Measurements from ENCODE around the gene OR10H1.
"Not testable (repeated sequence)": the region's sequence is repeated elsewhere in the genome, so short reads cannot be mapped to it uniquely, and the experiment has no call there.

The OR10H1 gene, protein sequence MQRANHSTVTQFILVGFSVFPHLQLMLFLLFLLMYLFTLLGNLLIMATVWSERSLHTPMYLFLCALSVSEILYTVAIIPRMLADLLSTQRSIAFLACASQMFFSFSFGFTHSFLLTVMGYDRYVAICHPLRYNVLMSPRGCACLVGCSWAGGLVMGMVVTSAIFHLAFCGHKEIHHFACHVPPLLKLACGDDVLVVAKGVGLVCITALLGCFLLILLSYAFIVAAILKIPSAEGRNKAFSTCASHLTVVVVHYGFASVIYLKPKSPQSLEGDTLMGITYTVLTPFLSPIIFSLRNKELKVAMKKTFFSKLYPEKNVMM

DNA sequence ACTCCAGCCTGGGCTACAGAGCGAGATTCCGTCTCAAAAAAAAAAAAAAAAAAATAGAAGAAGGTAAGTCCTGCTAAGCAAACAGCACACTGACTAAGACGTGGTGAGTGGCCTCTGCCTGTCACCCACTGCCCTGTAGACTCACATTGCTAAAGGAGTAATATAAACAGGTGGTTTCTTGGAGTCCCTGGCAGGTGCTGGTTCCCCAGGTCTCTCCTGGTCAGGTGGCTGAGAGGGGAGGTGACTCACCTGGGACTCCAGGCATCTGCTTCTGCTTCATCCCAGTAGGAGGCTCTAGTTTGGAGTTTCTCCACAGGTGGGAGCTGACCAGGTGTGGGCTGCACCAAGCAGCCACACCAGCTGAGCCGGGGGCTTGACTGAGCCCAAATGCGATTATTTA is at the start of gene OR10H1:
OR10H1 (minus strand) TSS at position 359 of the 400 bp plus-strand sequence. CDS start 7,627 bp downstream, outside the sequence.
- DNase-seq: no peak

DNA sequence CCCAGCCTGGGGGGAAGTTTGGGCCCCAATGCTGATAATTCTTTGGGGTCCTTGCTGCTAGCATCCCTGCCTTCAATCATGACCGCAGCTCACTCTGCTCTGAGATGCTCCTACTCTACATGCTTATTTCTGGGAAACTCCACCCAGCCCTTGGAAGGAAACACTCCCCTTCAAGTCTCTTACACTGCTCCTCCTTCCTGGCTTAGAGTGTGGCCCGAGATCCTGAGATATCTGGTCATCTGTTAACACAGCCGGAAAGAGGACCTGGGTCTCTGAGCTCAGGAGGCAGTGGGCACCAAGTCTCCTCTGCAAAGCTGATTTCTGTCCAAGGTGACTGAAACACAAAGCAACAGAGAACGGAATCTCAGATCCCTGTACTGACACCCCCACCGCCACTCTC is 49.4 kb upstream of the OR10H1 start:
- DNase-seq: no peak

DNA sequence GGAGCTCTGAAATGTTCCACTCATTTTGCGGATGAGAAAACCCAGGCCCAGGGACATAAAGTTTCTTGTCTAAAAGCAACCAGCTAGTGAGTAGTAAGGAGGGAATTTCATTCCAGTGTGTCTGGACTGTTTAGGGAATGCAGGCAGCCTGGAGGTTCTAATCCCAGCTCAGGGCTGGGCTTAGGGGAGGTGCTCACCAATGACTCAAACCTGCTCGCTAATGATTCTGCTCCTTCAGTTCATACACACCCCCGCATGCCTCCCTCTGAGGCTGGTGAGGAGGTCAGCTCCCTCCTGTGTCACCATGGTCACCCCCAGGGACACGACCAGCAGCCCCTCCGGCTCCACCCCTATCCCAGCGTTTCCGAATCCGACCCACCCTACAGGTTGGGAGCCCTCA is 47.8 kb upstream of the OR10H1 start:
- no peak for DNase-seq

GRCh38 chr19:15862444-15862843 is 47.0 kb upstream of the OR10H1 start:
- DNase-seq: no peak

- no peak for DNase-seq
These were observed 45.1 kb upstream of the OR10H1 start for GRCh38 chr19:15860522-15860921.

GRCh38 chr19:15859187-15859586 is 43.7 kb upstream of the OR10H1 start:
- no peak for DNase-seq

DNA sequence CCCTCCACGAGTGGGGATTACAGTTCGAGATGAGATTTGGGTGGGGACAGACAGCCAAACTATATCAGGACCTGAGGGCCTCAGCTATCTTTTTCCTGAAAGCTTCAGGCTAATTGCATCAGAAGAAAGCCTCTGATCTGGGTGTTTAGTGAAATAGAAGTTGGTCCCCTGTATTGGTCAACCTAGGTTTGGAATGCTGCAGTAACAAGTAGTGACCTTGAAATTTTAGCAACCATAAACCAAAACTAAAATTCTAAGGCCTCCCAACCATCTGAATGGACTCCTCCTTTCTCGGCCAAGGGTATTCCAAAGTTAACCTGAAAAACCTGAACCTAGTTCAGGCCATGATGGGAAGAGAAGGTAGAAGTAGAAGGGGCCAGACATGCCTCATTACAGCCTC is 34.9 kb upstream of the OR10H1 start:
- DNase-seq: no peak

DNA sequence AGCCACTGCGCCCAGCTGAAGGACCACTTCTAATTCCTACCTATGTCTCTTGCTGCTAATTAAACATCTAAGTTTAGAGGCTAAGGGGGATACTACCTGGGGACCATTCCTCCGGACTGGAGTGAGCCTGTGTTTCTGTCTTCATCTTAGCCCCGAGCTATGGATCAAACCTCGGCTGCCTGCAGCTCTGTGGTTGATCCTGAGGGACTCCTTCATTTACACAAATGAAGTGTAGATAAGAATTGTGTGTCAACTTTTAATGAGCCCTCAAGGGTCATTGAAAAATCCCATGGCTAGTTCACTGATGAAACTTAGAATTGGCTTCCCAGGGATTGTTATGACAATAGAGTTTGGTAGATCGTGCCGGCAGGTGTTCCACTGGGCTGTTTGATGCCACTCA is 31.5 kb upstream of the OR10H1 start:
- DNase-seq: no peak

DNA sequence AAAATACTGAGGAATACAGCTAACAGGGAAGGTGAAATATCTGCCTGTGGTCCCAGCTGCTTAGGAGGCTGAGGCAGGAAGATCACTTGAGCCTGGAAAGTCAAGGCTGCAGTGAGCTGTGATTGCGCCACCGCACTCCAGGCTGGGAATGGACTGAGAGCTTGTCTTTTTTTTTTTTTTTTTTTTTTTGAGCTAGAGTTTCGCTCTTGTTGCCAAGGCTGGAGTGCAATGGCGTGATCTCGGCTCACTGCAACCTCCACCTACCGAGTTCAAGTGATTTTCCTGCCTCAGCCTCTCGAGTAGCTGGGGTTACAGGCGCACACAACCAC is 28.4 kb upstream of the OR10H1 start:
- DNase-seq: not testable (repeated sequence)

DNA sequence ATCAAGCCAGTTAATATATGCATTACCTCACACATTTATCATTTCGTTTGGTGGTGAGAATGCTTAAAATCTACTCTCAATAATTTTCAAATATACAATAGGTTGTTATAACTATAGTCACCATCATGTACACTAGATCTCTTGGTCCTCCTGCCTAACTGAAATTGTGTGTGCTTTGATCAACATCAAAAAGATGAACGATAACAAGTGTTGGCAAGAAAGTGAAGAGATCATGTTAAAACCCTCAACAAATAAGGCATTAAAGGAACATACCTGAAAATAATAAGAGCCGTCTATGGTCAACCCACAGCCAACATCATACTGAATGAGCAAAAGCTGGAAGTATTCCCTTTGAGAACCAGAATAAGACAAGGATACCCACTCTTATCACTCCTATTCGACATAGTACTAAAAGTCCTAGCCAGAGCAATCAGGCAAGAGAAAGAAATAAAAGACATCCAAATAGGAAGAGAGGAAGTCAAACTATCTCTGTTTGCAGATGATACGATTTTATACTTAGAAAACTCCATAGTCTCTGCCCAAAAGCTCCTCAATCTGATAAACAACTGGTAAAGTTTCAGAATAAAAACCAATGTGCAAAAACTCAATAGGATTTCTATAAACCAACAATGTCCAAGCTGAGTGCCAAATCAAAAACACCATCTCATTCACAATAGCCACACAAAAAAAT is 27.9 kb upstream of the OR10H1 start:
- no peak for DNase-seq

DNA sequence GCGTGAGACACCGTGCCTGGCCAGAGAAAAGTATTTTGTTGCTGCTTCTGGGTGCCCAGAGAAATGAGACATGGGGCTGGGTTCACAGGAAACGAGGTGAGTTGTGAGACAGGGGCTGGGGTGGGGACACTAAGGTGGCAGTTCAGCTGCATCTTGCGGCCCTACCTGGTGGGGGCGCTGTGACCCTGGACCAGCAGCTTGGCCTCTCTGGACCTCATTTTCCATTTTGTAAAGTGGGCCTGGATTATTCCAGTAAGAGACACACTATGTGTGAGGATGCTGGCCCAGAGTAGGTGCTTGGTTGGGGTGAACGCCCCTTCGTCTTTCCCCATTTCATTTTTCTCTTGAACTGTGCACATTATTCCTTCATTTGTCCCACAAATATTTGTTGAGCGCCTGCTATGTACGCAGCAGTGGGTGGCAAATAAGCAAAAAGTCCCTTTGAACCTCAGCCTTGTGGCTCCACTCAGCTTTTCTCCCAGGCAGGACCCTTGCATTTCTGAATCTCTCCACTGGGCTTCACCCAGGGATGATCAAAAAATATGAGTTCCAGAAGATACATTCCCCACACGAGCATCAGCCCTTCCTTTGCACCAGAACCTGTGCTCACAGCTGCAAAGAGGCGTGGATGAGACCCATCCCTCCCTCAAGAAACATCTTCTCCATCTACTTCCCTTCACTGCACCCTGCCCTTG is 26.6 kb upstream of the OR10H1 start:
- no peak for DNase-seq

DNA sequence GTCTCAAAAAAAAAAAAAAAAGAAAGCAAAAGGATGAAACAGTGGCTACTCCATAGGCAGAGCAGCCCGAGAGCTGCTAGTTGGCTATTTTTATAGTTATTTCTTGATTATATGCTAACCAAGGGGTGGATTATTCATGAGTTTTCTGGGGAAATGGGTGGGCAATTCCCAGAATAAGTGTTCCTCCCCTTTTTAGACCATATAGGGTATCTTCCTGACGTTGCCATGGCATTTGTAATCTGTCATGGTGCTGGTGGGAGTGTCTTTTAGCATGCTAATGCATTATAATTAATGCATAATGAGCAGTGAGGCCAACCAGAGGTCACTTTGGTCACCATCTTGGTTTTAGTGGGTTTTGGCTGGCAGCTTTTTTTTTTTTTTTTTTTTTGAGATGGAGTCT is 25.4 kb upstream of the OR10H1 start:
- DNase-seq: no peak

DNA sequence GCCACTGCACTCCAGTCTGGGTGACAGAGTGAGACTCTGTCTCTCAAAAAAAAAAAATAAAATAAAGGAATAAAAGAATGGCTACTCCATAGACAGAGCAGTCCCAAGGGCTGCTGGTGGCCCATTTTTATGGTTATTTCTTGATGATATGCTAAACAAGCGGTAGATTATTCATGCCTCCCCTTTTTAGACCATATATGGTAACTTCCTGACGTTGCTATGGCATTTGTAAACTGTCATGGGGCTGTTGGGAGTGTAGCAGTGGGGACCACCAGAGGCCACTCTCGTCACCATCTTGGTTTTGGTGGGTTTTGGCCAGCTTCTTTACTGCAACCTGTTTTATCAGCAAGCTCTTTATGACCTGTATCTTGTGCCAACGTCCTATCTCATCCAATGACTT is 24.4 kb upstream of the OR10H1 start:
- not testable (repeated sequence) for DNase-seq

- DNase-seq: no peak
These were observed 22.9 kb upstream of the OR10H1 start for GRCh38 chr19:15838351-15838750.

GRCh38 chr19:15837221-15837731 is 21.8 kb upstream of the OR10H1 start:
- DNase-seq: no peak

DNA sequence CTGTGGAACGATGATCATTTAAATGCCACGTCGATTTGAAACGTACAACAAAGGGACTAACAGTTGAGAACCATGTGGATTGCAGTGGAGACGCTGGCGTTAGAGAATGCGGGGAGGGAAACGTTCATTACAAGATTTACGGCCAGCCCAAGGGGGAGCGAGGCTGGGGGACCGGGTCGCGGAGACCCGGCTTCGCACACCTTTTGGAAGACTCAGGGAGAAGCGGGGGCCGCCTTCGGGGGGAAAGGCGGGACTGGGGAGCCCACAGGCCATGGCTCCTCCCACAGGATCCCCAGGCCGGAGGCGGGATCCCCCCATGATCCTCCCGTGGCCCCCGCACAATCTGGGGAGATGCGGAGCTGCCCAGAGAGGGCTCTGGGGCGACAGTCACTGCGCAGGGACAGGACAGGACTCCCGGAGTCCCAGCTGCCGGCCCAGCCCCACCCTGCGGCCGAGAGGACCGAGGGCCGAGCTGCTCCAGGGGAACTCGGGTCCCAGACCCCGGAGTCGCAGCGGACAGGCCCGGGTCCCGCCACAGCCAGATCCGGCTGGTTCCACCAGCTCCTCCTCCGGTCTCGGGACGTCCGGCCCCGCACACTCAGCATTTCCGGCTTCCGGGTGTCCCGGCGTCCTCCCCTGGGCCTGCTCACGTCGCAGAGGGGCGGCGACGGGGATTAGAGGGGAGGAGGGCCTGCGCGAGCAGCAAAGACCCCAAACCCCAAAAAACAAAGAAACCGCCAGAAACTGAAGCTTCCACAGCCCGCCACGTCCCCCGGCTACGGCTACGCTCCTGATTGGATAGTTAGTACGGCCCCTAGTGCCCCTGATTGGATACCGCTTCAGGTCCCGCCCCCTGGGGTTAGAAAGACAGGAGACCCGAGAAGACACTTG is 21.1 kb upstream of the OR10H1 start:
- peak; percentile 93 for DNase-seq

- DNase-seq: peak; percentile 39
These were observed 20.3 kb upstream of the OR10H1 start for GRCh38 chr19:15835565-15836329.

DNA sequence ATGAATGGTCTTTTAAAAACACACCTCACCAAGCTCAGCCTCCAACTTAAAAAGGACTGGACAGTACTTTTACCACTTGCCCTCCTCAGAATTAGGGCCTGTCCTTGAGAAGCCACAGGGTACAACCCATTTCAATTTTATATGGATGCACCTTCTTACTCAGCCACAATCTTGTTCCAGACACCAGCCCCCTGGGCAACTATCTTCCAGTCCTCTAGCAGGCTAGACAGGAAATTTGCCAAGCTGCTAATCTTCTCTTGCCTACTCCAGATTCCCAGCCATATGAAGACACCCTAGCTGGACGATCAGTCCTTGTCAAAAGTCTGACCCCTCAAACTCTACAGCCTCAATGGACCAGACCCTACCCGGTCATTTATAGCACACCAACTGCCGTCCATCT is 18.8 kb upstream of the OR10H1 start:
- DNase-seq: not testable (repeated sequence)

DNA sequence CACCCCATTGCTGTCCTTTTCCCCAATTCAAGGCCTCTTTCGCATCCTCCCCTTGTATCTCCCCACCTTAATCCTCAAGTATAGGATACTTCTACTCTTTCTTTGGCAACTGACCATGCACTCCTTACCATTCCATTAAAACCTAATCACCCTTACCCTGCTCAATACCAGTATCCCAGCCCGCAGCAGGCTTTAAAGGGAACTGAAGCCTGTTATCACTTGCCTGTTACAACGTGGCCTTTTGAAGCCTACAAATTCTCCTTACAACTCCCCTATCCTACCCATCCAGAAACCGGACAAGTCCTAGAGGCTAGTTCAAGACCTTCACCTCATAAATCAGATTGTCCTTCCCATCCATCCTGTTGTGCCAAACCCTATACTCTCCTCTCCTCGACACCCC is 16.2 kb upstream of the OR10H1 start:
- DNase-seq: no peak

DNA sequence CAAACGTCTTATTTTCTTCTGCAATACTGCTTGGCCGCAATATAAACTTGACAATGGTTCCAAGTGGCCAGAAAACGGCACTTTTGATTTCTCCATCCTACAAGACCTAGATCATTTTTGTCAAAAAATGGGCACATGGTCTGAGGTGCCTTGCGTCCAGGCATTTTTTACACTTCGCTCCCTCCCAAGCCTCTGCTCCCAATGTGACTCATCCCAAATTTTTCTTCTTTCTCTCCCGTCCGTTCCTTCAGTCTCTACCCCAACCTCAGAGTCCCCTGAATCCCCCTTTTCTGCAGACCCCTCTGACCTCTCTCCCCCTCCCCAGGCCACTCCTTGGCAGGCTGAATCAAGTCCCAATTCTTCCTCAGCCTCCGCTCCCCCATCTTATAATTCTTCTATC is 14.3 kb upstream of the OR10H1 start:
- no peak for DNase-seq

- no peak for DNase-seq
These were observed 13.8 kb upstream of the OR10H1 start for GRCh38 chr19:15829306-15829698.
